Stimulated activated CD4-positive, alpha-beta T cell treated with anti-CD3 and anti-CD28 coated beads, TNF-alpha, amount 100 ng/mL, for 48 hours (primary cell): Measurements from ENCODE around the gene BTBD16.

Source experiments
- DNase-seq, 3 donors: peaks; one replicate each; pipeline ENCODE4 v3.0.0-alpha.2; 2020; ENCODE audit warnings: low read depth in 3 of 3

BTBD16 gene

DNA sequence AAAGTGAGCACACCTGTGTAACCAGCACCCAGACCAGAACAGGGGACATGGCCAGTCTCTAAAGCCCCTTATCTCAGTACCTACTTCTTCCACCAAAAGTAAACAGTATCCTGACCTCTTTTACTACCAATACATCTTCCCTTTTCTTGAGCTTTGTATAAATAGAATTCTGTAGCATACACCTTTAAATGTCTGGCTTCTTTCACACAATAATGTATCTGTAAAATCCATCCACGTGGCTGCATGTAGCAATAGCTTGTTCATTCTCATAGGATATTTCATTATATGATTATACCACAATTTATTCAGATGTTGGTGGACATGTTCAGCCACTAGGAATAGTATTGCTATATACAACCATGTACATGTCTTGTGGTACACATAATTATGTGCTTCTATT, 40.6 kb downstream of the BTBD16 start:
- DNase-seq = no peak

GRCh38 chr10:122316224-122316884, 45.3 kb downstream of the BTBD16 start:
- DNase-seq = no peak

DNA sequence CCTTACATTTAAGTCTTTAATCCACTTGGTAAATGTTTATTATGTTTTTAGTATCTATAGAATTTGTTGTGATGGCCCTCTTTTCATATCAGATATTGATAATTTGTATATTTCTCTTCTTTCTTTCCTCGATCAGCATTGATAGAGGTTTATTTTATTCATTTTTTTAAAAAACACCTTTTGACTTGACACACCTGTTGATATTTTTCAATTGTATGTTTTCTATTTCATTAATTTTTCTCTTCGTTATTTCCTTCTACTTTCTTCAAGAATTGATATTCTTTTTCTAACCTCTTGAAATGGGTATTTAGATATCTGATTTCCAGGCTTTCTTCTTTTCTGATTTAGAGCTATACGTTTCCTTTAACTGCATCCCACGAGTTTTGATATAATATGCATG, 50.9 kb downstream of the BTBD16 start:
- no peak for DNase-seq

DNA sequence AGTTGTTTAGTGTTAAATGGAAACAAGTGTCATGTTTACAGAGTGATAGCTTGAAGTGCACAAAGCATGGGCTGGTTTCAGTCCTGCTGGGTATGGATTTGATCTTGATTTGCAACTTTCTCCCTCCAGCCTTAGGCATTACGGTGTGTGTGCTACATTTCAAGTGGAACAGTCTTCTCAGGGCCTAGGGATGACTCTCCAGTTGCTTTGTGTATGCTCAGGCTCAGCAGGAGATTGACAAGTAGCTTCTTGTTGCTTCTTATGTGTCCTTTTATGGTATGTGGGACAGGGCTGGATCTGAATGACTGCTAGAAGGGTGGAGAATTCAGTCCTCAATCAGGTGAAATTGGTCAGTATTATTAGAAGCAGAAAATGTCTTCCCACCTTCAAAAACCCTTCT, 52.1 kb downstream of the BTBD16 start:
- DNase-seq = no peak

- DNase-seq = no peak
Observed at GRCh38 chr10:122323941-122324675, 53.0 kb downstream of the BTBD16 start.

- DNase-seq = no peak
Observed at GRCh38 chr10:122325235-122325634, 54.1 kb downstream of the BTBD16 start.

DNA sequence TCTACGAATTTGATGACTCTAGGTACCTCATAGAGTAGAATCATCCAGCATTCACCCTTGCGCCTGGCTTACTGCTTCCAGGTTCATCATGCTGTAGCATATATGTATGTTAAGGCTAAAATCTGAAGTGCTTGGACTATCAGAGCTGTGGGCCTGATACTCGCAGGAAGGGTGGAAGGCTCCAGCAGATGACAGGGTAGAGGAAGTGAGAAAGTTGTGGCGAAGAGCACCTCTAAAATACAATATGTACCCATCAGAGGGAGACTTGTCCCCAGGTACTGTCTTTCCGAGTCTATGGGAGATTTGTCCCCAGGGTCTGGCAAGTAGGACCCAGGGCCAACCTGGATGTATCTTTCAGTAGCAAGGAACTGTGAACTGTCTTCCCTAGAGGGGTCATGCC, 55.3 kb downstream of the BTBD16 start:
- no peak for DNase-seq

GRCh38 chr10:122326806-122327205, 55.7 kb downstream of the BTBD16 start:
- DNase-seq = no peak

GRCh38 chr10:122327237-122328206, 56.4 kb downstream of the BTBD16 start:
- DNase-seq = no peak

DNA sequence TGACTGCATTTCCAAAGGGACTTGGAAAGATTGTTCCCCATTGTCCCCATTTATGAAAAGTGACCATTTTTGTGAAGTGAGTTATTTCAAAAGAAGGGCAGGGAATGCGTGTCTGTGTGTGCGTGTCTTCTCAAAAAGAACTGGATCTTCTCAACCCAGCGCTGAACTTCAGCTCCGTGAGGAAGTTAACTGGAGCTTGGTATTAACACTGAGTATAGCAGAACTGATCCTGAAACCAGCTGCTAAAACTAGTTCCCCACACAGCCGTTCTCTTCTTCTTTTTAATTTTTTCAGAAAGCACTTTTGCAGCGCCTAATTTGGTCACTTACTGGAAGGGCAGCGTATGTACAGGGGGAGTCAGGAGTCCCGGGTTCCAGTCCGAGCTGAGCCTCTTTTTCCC, 57.6 kb downstream of the BTBD16 start:
- DNase-seq = no peak

DNA sequence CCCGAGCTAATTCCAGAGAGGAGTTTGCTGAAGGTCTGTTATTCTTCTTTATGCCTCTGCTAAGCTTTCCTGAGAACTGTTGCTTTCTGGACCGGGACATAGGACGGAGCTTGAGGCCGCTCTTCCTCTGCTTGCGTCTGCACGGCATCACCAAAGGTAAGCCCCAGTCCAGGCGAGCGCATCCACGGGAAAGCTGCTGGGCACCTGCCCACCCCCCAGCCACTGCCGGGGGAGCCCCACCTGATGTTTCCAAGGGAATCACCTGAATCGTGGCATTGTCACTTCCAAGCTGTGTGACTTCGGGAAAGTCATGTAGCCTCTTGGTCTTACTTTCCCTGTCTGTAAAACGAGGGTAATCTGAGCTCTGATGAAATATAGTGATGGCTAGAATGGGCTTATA, 58.3 kb downstream of the BTBD16 start:
- DNase-seq = no peak

DNA sequence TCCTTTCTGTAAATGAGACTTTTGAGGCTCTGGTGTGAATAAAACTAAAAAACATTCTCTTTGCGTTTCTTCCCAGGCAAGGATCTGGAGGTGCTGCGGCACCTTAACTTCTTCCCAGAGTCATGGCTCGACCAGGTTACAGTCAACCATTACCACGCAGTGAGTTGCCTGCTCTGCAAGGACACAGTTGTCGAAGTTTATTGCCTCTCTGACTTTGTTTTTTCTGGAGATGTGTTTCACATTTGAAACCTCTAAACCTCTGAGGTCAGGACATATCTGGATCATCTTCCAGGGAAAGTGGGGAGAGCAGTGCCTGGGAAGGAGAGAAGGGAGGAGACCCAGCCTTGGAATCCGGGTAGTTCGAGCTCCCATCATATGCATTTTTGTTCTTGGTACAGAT, 60.0 kb downstream of the BTBD16 start:
- no peak for DNase-seq

DNA sequence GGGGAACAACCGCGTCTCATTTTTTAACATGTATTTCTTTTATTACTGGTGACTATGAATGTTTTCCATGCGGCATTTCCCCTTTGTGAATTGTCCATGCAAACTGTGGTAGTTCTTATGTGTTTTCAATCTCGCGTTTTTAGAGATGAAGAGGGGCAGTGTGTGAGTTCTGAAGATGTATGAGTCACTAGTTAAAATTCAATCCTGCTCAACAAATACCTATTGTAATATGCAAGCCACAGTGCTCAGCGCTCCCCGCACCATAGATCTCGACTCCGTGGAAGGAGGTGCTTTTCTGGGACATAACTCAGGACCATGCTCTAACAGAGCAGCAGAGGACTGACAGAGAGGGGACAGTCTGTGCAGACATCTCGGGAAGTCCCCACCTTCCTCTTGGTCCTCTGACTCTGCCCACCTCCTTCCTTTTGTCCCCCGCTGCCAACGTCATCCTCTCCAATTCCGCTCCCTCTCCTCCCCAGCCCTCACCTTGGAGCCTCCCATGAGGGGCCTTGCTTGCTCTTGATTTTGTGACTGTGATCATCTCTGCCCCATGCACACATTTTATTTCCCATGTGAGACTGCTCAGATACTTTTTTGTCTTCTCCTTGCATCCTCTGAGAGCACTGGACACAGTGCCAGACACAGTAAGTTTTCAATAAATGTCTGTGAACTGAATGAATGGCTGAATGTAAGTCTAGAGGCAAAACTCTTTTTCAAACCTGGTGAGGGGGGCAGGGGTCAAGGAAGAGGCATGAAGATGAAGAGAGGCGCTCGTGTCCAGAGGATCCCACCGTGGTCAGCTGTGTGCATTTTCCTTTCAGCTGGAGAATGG, 60.7 kb downstream of the BTBD16 start:
- DNase-seq = no peak

GRCh38 chr10:122333037-122333436, 61.9 kb downstream of the BTBD16 start:
- peak in 1 of 3 donors; percentile 18 for DNase-seq

GRCh38 chr10:122336332-122336731, 65.2 kb downstream of the BTBD16 start:
- no peak for DNase-seq

DNA sequence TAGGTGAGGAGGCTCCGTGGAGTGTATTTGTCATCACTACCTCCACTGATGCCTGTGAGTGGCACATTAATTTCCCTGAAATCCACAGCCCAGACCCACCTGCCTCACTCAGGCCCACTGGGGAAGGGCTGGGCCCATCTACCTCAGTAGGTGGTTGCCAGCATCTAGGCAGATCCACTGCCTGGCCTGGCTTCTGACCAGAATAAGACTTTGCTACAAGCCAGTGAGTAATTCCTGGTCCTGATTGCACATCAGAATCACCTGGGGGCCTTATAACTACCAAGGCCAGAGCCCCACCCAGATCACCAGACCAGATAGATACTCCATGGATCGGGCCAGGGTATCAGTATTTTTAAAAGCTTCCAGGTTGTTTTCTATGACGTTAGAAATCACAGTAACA, 65.9 kb downstream of the BTBD16 start:
- no peak for DNase-seq

GRCh38 chr10:122338609-122339441, 67.7 kb downstream of the BTBD16 start:
- no peak for DNase-seq

DNA sequence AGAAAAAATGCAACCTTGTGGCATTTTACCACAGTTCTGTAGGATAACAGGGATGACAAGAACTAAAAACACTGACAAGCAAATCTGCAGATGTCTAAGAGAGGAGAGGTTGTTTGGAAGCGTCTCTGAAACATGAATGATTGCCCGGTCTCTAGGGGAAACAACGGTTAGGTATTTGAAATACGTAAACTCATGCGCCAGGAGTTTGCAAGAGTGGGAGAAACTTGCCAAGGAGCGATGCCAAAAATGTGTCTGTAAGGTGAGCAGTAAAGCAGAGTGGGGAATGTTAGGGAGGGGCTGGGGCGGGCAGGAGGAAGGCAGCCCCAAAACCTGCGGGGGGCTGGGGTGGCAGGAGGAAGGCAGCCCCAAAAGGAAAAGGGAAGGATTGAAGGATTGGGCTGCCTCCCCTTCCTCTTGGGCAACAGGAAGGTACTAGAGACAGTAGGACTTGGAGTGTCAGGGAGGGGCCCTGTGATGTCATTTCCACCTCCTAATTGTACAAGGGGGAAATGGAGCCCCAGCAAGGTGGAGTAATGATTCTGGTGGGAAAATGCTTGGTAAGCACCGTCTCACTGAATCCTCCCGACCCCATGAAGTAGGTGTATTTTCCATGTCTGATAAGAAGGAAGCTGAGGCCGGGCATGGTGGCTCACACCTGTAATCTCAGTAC, 70.2 kb downstream of the BTBD16 start:
- no peak for DNase-seq

- peak; percentile 26 to 44 (median 27) for DNase-seq
Observed at GRCh38 chr10:122342293-122343134, 71.4 kb downstream of the BTBD16 start.
